ENCODE results near the gene PPP5C. TPM values are rescaled to one million over a fixed set of nuclear protein-coding genes. Genes with fewer than 3 reads are reported as not detected.
"Not testable (repeated sequence)": the region's sequence is repeated elsewhere in the genome, so short reads cannot be mapped to it uniquely, and the experiment has no call there.

The PPP5C gene
- total RNA-seq, 1 experiment from 2014 or later, result 85.4 TPM

DNA sequence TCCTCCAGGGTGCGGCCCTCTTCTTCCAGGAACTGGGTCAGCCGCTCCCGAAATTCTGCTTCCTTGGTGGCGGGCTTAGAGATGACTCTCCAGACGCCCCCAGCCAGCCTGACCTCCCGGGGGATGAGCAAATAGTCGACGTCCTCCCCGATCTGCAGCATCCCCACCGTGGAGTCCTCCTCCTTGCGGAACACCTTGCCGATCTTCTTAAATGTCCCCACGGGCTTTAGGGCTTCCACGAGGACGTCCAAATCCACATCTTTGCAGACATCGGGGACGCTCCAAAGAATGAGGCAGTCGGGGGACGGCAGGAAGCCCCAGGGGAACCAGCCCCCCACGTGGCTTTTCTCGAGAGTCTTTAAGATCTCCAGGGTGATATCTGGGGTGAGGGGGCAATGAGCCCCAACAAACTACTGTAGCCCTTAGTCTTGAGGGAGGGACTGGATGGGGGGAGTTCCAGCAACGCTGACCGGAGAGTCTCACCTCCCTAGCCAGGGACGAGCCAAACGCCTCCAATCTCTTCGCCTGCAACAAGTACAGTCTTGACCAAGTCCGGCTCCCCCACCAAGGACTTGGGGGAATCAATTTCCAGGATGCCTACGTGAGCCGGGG is 65.9 kb downstream of the PPP5C start:
- H3K27ac ChIP-seq, result no peak overlapping the region
- CTCF ChIA-PET, result no interaction called here
- intact Hi-C loops (cut with micrococcal nuclease; ENCODE audit: unreplicated experiment), result no loop called here
- H3K36me3 ChIP-seq (ENCODE audit: low read depth), result no peaks in the 10 kb centered on the region
- no peak for TF ChIP-seq EZH2 (IDR thresholded peaks at IDR 0.05; ENCODE audit: low read depth)
- TF ChIP-seq, protein P1, sequence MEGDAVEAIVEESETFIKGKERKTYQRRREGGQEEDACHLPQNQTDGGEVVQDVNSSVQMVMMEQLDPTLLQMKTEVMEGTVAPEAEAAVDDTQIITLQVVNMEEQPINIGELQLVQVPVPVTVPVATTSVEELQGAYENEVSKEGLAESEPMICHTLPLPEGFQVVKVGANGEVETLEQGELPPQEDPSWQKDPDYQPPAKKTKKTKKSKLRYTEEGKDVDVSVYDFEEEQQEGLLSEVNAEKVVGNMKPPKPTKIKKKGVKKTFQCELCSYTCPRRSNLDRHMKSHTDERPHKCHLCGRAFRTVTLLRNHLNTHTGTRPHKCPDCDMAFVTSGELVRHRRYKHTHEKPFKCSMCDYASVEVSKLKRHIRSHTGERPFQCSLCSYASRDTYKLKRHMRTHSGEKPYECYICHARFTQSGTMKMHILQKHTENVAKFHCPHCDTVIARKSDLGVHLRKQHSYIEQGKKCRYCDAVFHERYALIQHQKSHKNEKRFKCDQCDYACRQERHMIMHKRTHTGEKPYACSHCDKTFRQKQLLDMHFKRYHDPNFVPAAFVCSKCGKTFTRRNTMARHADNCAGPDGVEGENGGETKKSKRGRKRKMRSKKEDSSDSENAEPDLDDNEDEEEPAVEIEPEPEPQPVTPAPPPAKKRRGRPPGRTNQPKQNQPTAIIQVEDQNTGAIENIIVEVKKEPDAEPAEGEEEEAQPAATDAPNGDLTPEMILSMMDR (conservative IDR thresholded peaks at IDR 0.05), result no peak
- DNase-seq, result no peak
- H3K79me2 ChIP-seq (ENCODE audit: low read depth), result no peaks in the 10 kb centered on the region
- no peaks in the 10 kb centered on the region for H3K9me3 ChIP-seq (ENCODE audit: insufficient read depth, low read depth)
- BruUV-seq (replicated peaks), result TSS peak; percentile 55
- no peaks in the 10 kb centered on the region for H3K9me2 ChIP-seq (ENCODE audit: insufficient read depth)
- peaks cover 6% of the 10 kb centered on the region; the same call in 1 of the 2 replicates for H3F3A ChIP-seq (ENCODE audit: insufficient read depth, low read depth)
- H3K4me1 ChIP-seq (replicated peaks; ENCODE audit: insufficient read depth), result peaks cover 12% of the 10 kb centered on the region; the same call in 1 of the 2 replicates
- H3K27me3 ChIP-seq (ENCODE audit: insufficient read depth, low read depth), result peaks cover 39% of the 10 kb centered on the region; the same call in 1 of the 2 replicates
- H3K4me3 ChIP-seq, result no peak overlapping the region
- no peak overlapping the region for H2AFZ ChIP-seq
- H3K4me2 ChIP-seq, result no peak overlapping the region
- no peaks in the 10 kb centered on the region for H4K20me1 ChIP-seq (ENCODE audit: insufficient read depth)
- POLR2A ChIA-PET (ENCODE audit: unreplicated experiment), result interaction anchor here (0.7 kb wide), 2 partner anchors 8 to 388 kb away, joined by 3 read pairs; no protein-coding TSS in a partner anchor

DNA sequence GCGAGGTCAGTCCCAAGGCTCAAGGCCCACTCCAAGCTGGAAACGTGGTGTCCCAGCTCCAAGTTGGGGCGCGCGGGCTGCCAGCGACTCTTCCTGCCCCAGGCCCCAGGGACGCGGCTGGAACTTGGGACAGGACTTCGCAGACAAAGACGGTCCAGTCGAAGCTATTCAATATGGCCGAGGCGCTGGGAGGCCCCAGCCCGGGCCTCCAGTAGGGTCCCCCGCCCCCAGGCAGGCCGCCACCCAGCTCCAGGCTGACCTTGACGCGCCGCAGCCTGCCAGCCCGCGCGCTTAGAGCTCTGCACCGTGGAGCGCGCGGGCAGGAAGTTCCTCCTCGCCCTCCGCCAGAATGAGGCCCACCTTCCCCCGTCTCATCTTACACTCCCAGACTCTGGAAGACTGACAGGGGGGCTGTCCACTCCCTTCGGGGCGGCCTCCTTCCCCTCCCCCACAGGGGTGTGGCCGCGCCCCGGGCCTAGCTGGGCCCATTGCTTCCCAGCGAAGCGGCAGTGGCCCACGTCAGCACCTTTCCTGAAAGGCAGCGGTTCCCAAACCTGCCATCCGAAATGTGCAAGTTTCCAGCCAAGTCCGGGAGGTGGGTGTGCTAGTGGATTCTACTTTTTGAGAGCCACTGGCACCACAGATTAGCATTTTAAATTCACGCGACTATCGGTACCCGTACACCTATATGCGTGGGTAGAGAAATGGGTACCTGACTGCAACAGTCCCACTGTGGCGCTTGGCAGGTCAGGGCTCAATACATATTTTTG is 66.6 kb downstream of the PPP5C start, which contains the start of gene CCDC8:
CCDC8 (minus strand) TSS at position 303 of the 770 bp plus-strand sequence. CDS start 754 bp downstream, outside the sequence.
- CTCF ChIA-PET, result no interaction called here

DNA sequence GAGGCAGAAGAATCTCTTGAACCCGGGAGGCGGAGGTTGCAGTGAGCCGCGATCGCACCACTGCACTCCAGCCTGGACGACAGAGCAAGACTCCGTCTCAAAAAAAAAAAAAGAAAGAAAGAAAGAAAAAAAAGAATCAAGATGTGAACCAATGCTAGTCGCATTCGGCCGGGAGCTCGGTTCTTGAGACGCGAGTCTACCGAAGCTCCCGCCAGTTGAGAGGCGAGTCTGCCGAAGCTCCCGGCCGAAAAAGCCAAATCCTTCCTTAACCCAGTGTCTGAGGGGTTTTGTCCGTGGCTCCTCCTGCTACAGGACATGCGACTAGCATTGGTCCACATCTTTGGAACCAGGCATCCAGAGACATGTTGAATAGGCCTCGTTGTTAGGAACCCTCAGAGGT is 68.0 kb downstream of the PPP5C start:
- H3F3A ChIP-seq (ENCODE audit: insufficient read depth, low read depth); H3K36me3 ChIP-seq (ENCODE audit: low read depth); H3K79me2 ChIP-seq (ENCODE audit: low read depth); H3K9me2 ChIP-seq (ENCODE audit: insufficient read depth); DNase-seq; H2AFZ ChIP-seq; POLR2A ChIA-PET (ENCODE audit: unreplicated experiment); H3K9me3 ChIP-seq (ENCODE audit: insufficient read depth, low read depth); H3K27ac ChIP-seq; intact Hi-C loops (cut with micrococcal nuclease; ENCODE audit: unreplicated experiment); H3K4me3 ChIP-seq; BruUV-seq (replicated peaks); H4K20me1 ChIP-seq (ENCODE audit: insufficient read depth); CTCF ChIA-PET; H3K4me2 ChIP-seq: not testable (repeated sequence)
- H3K4me1 ChIP-seq (replicated peaks; ENCODE audit: insufficient read depth), result peaks cover 12% of the 10 kb centered on the region; the same call in 1 of the 2 replicates
- peaks cover 29% of the 10 kb centered on the region; the same call in 1 of the 2 replicates for H3K27me3 ChIP-seq (ENCODE audit: insufficient read depth, low read depth)

More for the DNA sequence above, 66.6 kb downstream of the PPP5C start, which contains the start of gene CCDC8:
- Histone ChIP-seq H3F3A (ENCODE audit: insufficient read depth, low read depth) (peaks cover 6% of the 10 kb centered on the region; the same call in 1 of the 2 replicates), H4K20me1 (ENCODE audit: insufficient read depth) (no peaks in the 10 kb centered on the region), H3K4me3 (no peak within 1 kb of the TSS), H3K9me3 (ENCODE audit: insufficient read depth, low read depth) (no peaks in the 10 kb centered on the region), H3K4me2 (no peak within 1 kb of the TSS), H3K27me3 (ENCODE audit: insufficient read depth, low read depth) (peaks cover 32% of the 10 kb centered on the region; the same call in 1 of the 2 replicates), H3K27ac (no peak within 1 kb of the TSS), H3K9me2 (ENCODE audit: insufficient read depth) (no peaks in the 10 kb centered on the region), H3K79me2 (ENCODE audit: low read depth) (no peaks in the 10 kb centered on the region), H2AFZ (no peak within 1 kb of the TSS), H3K36me3 (ENCODE audit: low read depth) (no peaks in the 10 kb centered on the region), H3K4me1 (replicated peaks; ENCODE audit: insufficient read depth) (peaks cover 12% of the 10 kb centered on the region; the same call in 1 of the 2 replicates)
- DNase-seq, result peak in 1 of 2 experiments; percentile 76
- intact Hi-C loops (cut with micrococcal nuclease; ENCODE audit: unreplicated experiment), result no loop called here
- POLR2A ChIA-PET (ENCODE audit: unreplicated experiment), result interaction anchor here (0.5 to 0.7 kb wide), 3 partner anchors 8 to 389 kb away, joined by 3 to 4 read pairs (median 3); no protein-coding TSS in a partner anchor
- no TSS peak for BruUV-seq (replicated peaks)
- TF ChIP-seq, protein P1 (conservative IDR thresholded peaks at IDR 0.05), result no peak
- TF ChIP-seq EZH2 (IDR thresholded peaks at IDR 0.05; ENCODE audit: low read depth), result no peak

DNA sequence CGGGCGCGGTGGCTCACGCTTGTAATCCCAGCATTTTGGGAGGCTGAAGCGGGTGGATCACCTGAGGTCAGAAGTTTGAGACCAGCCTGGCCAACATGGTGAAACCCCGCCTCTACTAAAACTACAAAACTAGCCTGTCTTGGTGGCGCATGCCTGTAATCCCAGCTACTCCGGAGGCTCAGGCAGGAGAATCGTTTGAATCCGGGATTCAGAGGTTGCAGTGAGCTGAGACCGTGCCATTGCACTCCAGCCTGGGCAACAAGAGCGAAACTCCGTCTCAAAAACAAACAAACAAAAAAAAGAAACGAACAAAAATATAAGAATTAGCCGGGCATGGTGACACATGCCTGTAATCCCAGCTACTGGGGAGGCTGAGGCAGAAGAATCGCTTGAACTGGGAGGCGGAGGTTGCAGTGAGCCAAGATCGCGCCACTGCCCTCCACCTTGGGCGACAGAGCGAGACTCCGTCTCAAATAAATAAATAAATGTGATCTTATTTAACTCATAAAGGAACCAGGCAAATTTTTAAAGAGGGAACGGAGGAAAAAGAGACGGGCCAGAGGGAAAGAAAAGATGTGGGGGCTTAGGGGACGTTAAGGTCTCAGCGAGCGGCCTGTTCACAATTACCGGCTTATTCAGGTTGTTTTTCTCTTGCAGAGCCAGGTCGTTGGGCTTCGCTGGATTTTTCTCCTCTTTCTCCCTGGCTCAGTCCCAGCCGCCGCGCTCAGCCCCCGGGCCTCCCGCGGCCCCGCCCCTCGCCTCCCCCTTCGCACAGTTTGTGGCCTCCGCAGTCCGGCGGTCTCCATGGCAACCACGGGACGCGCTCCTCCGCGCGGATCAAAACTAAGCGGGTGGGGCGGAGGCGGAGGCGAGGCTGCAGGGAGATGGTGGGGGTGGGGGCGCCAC is 69.2 kb downstream of the PPP5C start:
- H3F3A ChIP-seq (ENCODE audit: insufficient read depth, low read depth); H3K36me3 ChIP-seq (ENCODE audit: low read depth); H3K27ac ChIP-seq; BruUV-seq (replicated peaks); intact Hi-C loops (cut with micrococcal nuclease; ENCODE audit: unreplicated experiment); H4K20me1 ChIP-seq (ENCODE audit: insufficient read depth); H3K9me2 ChIP-seq (ENCODE audit: insufficient read depth); H3K79me2 ChIP-seq (ENCODE audit: low read depth); H3K9me3 ChIP-seq (ENCODE audit: insufficient read depth, low read depth): not testable (repeated sequence)
- CTCF ChIA-PET, result interaction anchor here (0.6 kb wide), 1 partner anchor 200 kb away, joined by 4 read pairs; no protein-coding TSS in a partner anchor
- Histone ChIP-seq H3K27me3 (ENCODE audit: insufficient read depth, low read depth) (peaks cover 28% of the 10 kb centered on the region; the same call in 1 of the 2 replicates), H3K4me3 (peak overlapping the region; percentile 43; the same call in 1 of the 2 replicates), H2AFZ (peak overlapping the region; percentile 24; the same call in 1 of the 2 replicates), H3K4me2 (peak overlapping the region; percentile 83), H3K4me1 (replicated peaks; ENCODE audit: insufficient read depth) (peaks cover 12% of the 10 kb centered on the region; the same call in 1 of the 2 replicates)
- DNase-seq, result peak in 1 of 2 experiments; percentile 86
- POLR2A ChIA-PET (ENCODE audit: unreplicated experiment), result interaction anchor here (0.6 kb wide), 1 partner anchor 646 kb away, joined by 3 read pairs; no protein-coding TSS in a partner anchor
